HFF-Myc (cell line): ENCODE measurements around the gene CABP4.

Experiments used
- DNase-seq: peaks from one replicate; pipeline ENCODE4 v3.0.0-alpha.2; 2011; ENCODE audit warnings: low read depth; ENCODE audit errors: extremely low read depth
- H3K4me3 ChIP-seq: replicated peaks from 2 replicates; pipeline ENCODE4 v1.5.1; 2011; ENCODE audit warnings: low read depth, mild to moderate bottlenecking, control low read depth, low read length
- CTCF ChIP-seq: IDR thresholded peaks from 2 replicates; pipeline ENCODE4 v1.5.1; 2012; ENCODE audit warnings: mild to moderate bottlenecking, low read depth, low read length, control low read depth; ENCODE audit errors: missing control alignments

The CABP4 gene

GRCh38 chr11:67499808-67500483, 44.8 kb downstream of the CABP4 start:
- no peak for TF ChIP-seq CTCF
- no peak overlapping the region for H3K4me3 ChIP-seq
- DNase-seq: no peak

DNA sequence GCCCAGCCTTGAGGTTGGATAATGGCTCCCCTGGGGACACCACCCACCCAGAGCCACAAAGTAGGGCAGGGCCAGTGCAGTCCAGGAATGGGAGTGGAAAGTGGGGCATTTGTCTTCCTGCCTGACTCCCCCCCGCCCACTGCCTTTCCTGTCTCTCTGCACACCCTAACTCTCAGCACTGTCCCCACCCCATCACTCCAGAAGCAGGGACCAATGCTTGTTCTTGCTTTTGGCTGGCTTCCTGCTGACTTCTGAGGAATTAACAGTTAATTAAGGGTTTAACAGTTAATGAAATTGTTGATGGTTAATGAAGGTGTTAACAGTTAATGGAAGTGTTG, 45.3 kb downstream of the CABP4 start:
- no peak for TF ChIP-seq CTCF
- no peak overlapping the region for H3K4me3 ChIP-seq

GRCh38 chr11:67500831-67501715, 45.9 kb downstream of the CABP4 start:
- no peak overlapping the region for H3K4me3 ChIP-seq
- DNase-seq: no peak
- no peak for TF ChIP-seq CTCF

More for the DNA sequence above, 45.3 kb downstream of the CABP4 start:
- DNase-seq: no peak

DNA sequence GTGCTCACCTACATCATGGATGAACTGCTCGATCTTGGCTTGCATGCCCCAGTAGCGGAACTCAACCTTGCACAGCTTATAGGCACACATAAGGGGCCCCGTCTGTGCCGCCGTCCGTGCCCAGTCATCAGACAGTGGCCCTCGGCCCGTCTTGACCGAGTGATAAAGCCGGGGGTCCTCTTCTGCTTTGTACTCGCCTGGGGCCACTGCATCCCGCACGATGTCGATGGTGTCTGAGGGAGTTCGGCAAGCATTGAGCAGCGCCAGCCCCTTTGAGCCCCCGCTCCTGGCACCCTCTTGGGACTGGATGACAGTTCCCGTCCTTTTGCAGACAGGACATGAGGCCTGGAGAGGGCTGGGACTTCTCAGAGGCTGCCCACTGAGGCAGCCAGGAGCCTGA, 46.7 kb downstream of the CABP4 start:
- DNase-seq: no peak
- TF ChIP-seq CTCF: no peak
- no peak overlapping the region for H3K4me3 ChIP-seq

DNA sequence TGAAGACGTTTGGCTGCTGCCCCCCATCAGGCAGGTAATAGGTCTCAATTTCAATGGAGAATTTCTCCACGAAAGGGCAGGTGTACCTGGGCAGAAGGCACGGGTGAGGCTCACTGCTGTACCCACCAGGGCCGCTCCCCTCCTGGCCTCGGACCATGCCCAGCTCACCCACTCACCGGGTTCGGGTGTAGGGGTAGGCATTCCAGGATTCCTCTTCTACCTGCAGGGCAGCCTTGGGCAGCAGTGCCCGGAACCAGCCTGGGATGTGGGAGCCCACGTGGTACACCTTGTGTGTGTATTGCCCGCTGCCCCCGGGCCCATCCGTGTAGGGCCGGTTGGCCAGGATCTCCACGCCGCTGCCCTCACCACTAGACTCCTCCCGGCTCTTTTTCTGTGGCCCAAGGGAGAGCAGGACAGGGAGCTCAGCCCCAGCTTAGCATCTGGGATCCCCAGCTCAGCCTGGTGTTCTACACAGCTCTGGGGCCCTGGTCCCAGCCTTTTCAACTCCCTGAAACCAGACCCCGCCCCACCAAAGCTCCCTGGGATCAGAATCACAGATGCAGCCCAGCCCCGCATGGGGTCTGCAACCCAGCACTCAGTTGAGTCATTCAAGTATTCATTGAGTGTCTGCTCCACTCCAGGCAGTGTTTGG, 47.3 kb downstream of the CABP4 start:
- DNase-seq: no peak
- TF ChIP-seq CTCF: no peak

GRCh38 chr11:67503119-67504004, 48.2 kb downstream of the CABP4 start:
- no peak for DNase-seq
- peak overlapping the region; percentile 71 for H3K4me3 ChIP-seq
- no peak for TF ChIP-seq CTCF

More for the DNA sequence above, 47.3 kb downstream of the CABP4 start:
- no peak overlapping the region for H3K4me3 ChIP-seq
